ENCODE results near the gene MAP2K5. TPM values are rescaled to one million over a fixed set of nuclear protein-coding genes. Genes with fewer than 3 reads are reported as not detected.

MAP2K5 gene
- total RNA-seq, 1 donor from 2014 or later = 8.0 TPM

DNA sequence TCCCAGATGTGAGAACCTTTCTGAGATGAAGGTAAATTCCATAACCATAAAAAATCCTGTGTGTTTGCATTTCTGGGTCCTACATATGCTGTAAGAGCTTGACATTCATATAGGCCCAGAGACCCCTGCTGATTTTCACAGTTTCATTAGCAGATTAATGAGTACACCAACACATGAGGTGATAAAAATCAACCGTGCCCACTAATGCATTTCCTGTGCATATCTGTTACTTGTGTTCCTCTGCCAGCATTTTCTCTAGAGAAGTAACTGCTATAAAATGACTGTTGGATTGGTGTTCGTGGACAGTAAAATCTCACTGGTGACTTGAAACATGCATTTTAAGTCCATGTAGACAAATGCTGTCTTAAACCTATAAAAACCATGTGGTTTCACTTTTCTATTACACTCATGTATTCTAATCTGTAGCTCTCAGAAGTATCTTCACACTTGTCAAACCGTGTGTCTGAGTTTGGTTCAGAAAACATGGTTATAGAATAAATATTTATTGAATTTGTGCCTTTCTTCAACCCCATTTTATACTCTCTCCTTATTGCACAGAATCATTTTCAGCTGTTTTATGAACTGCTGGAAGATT, 14.6 kb downstream of the MAP2K5 start:
- Histone ChIP-seq H3K4me3 (ENCODE audit: low read depth, low read length) (no peak overlapping the region), H3K36me3 (ENCODE audit: control insufficient read depth, insufficient read depth, low read length) (no peaks in the 10 kb centered on the region), H3K27me3 (ENCODE audit: control insufficient read depth, insufficient read depth, low read length) (no peaks in the 10 kb centered on the region)
- TF ChIP-seq, protein P1, sequence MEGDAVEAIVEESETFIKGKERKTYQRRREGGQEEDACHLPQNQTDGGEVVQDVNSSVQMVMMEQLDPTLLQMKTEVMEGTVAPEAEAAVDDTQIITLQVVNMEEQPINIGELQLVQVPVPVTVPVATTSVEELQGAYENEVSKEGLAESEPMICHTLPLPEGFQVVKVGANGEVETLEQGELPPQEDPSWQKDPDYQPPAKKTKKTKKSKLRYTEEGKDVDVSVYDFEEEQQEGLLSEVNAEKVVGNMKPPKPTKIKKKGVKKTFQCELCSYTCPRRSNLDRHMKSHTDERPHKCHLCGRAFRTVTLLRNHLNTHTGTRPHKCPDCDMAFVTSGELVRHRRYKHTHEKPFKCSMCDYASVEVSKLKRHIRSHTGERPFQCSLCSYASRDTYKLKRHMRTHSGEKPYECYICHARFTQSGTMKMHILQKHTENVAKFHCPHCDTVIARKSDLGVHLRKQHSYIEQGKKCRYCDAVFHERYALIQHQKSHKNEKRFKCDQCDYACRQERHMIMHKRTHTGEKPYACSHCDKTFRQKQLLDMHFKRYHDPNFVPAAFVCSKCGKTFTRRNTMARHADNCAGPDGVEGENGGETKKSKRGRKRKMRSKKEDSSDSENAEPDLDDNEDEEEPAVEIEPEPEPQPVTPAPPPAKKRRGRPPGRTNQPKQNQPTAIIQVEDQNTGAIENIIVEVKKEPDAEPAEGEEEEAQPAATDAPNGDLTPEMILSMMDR (IDR thresholded peaks at IDR 0.05; ENCODE audit: insufficient read depth, low read length, poor library complexity, severe bottlenecking) = no peak
- DNase-seq (ENCODE audit: low read depth) = no peak

DNA sequence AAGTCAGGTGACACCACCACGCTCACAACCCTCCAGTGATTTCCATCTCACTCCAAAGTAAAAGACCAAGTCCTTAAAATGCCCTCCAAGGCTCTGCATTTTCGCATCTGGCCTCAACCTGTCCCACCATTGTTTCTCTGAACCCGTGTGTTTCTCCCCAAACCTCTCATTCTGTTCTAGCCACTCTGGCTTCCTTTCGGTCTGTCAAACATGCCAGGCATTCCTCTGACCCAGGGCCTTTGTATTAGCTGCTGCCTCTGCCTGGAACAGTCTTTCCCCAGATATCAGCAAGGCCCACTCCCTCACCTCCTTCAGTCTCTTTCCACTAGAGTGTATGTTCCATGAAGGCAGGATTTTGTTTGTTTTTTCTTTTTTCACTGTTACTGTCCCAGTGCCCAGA, 16.0 kb downstream of the MAP2K5 start:
- DNase-seq (ENCODE audit: low read depth) = no peak
- Histone ChIP-seq H3K27me3 (ENCODE audit: control insufficient read depth, insufficient read depth, low read length) (no peaks in the 10 kb centered on the region), H3K4me3 (ENCODE audit: low read depth, low read length) (no peak overlapping the region), H3K36me3 (ENCODE audit: control insufficient read depth, insufficient read depth, low read length) (no peaks in the 10 kb centered on the region)
- TF ChIP-seq, protein P1 (IDR thresholded peaks at IDR 0.05; ENCODE audit: insufficient read depth, low read length, poor library complexity, severe bottlenecking) = no peak

DNA sequence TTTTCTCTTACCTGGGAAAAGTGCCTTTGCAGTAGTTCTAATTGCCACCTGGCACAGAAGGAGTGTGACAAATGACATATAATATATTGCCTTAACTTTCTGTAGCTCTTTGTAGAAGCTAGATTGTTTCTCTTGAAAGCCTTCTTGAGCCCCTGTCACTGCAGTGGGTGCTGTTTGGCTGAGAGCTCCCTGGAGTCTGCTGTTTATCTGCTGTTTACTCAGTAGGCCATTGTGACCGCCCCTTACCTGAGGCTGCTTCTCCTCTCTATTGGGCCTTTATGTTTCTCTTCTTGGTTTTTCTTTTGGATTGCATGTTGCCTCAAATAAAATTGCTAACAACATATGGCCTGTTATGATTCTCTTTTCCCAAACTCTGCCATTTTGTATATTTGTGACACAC, 16.7 kb downstream of the MAP2K5 start:
- Histone ChIP-seq H3K36me3 (ENCODE audit: control insufficient read depth, insufficient read depth, low read length) (no peaks in the 10 kb centered on the region), H3K4me3 (ENCODE audit: low read depth, low read length) (no peak overlapping the region), H3K27me3 (ENCODE audit: control insufficient read depth, insufficient read depth, low read length) (no peaks in the 10 kb centered on the region)
- DNase-seq (ENCODE audit: low read depth) = no peak
- TF ChIP-seq, protein P1 (IDR thresholded peaks at IDR 0.05; ENCODE audit: insufficient read depth, low read length, poor library complexity, severe bottlenecking) = no peak

DNA sequence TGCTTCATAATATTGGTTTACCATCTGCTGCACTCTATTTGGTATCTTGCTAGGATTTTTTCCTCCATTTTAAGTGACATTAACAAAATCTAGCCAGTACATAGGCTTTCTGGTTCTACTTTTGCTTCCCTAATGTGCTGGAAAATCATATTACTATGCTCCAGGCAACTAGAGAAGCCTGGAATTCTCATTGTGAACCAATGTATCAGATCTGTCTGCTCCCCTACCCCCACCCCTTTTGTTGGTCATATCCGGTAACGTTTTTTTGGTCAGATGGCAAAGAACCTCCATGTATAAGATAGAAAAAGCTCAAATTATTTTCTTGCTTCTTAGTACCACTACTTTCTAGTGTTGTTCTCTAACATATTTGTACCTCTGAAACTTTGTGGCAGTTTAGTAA, 17.1 kb downstream of the MAP2K5 start:
- Histone ChIP-seq H3K4me3 (ENCODE audit: low read depth, low read length) (no peak overlapping the region), H3K36me3 (ENCODE audit: control insufficient read depth, insufficient read depth, low read length) (no peaks in the 10 kb centered on the region), H3K27me3 (ENCODE audit: control insufficient read depth, insufficient read depth, low read length) (no peaks in the 10 kb centered on the region)
- TF ChIP-seq, protein P1 (IDR thresholded peaks at IDR 0.05; ENCODE audit: insufficient read depth, low read length, poor library complexity, severe bottlenecking) = no peak
- DNase-seq (ENCODE audit: low read depth) = no peak

DNA sequence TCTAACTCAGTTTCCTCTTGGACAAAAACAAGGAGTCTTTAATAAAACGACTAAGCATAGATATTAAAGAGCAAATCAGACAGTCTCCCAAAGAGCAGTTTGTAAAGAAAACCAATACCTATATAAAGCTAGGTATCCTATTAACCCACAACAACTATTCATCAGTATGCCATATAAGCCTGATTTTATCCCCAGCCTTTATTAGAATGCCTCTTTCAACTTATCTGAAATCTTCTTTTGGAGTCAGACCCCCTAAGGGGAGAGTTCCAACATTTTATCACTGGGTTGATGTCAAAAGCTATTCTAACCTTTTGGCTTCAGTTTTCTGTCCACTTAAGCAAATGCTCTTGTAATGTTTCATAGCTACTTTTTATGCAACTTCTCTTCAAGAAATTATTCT, 17.8 kb downstream of the MAP2K5 start:
- DNase-seq (ENCODE audit: low read depth) = no peak
- no peaks in the 10 kb centered on the region for H3K27me3 ChIP-seq (ENCODE audit: control insufficient read depth, insufficient read depth, low read length)
- H3K36me3 ChIP-seq (ENCODE audit: control insufficient read depth, insufficient read depth, low read length) = no peaks in the 10 kb centered on the region
- no peak overlapping the region for H3K4me3 ChIP-seq (ENCODE audit: low read depth, low read length)
- TF ChIP-seq, protein P1 (IDR thresholded peaks at IDR 0.05; ENCODE audit: insufficient read depth, low read length, poor library complexity, severe bottlenecking) = no peak

DNA sequence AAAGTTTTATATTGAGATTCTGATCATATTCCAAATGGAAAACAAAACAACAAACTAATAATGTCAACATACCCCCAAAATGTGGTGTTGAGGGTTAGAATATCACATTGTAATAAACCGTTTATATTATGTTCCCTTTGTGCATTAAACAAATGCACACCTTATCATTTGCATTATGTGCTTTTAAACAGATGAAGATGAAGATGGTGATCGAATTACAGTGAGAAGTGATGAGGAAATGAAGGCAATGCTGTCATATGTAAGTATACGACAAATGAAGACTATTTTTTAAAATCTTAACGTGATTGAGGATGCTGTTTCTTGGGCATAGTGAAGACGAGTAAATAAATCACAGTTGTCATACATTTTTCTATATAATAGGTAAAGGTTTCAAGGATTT, 20.6 kb downstream of the MAP2K5 start:
- no peak for DNase-seq (ENCODE audit: low read depth)
- TF ChIP-seq, protein P1 (IDR thresholded peaks at IDR 0.05; ENCODE audit: insufficient read depth, low read length, poor library complexity, severe bottlenecking) = no peak
- Histone ChIP-seq H3K27me3 (ENCODE audit: control insufficient read depth, insufficient read depth, low read length) (no peaks in the 10 kb centered on the region), H3K4me3 (ENCODE audit: low read depth, low read length) (no peak overlapping the region), H3K36me3 (ENCODE audit: control insufficient read depth, insufficient read depth, low read length) (no peaks in the 10 kb centered on the region)

All from kidney epithelial cell (primary cell).